Left cardiac atrium (tissue), 4 donors: ENCODE results near the gene AGBL4. TPM values are rescaled to one million over a fixed set of nuclear protein-coding genes. Genes with fewer than 3 reads are reported as not detected.

ENCODE experiments used
- ATAC-seq, 2 donors: fragments of 200-7000 bp; cut with Tn5 transposase; one replicate each; pipeline ENCODE4 v1.9.1; 2020; ENCODE audit warnings: mild to moderate bottlenecking in 2 of 2, moderate library complexity in 2 of 2
- DNase-seq: peaks from one replicate; pipeline ENCODE4 v3.0.0-alpha.2; 2020
- intact Hi-C, 2 donors: fragments of 100-400 bp; cut with DNase I; formaldehyde crosslinking; loops; one replicate each; pipeline versions ENCODE4 v1.14.1 to v1.15.1; 2022 to 2023
- total RNA-seq, 2 donors: library from RNA; stranded (reverse); fragmentation: NEBNext Ultra II Directional; extraction: Animal tissue kit (Norgen Biotek cat#: 25700); gene quantifications; one replicate each; pipeline ENCODE4 v1.2.1, GENCODE V29; 2021
- donor health status: DM: no; HTN: yes; CAD: no.
- donor health status: DM: no; HTN: yes; CAD: no; lungs with severe emphysema.
- donor health status: DM: yes; HTN: yes; CAD: no.
- donor health status: Dilated cardiomyopathy.

The AGBL4 gene
- total RNA-seq, 2 donors from 2014 or later, result 2.5 to 3.1 TPM

DNA sequence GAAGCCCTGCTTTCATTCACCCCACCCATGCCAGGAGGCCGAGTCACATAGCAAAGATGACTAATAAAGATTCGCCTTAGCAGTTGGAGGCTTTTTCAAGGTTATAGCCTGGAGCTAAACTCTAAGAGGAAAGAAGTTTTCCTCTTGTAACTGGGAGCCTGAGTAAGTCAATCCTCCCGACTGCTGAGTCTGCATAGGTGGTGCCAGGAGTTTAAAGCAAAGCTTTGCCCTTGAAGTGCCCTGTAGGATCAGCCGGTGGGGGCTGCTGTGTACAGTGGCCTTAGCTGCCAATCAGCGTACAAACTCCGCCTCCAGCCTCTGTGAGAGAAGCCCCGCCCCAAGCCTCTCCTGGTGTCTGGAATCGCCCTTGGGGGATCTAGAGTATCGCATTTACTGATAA is 1404.2 kb downstream of the AGBL4 start:
- intact Hi-C loops, result no loop called here
- ATAC-seq (peak; percentile 52 to 61), DNase-seq (no peak)

- intact Hi-C loops, result no loop called here
- no peak for DNase-seq
- peak in 1 of 2 donors; percentile 67 for ATAC-seq
Measured at GRCh38 chr1:48617252-48617651, 1406.5 kb downstream of the AGBL4 start.

- intact Hi-C loops, result no loop called here
- DNase-seq, result no peak
- ATAC-seq, result no peak
Measured at GRCh38 chr1:48616710-48617109, 1407.0 kb downstream of the AGBL4 start.

- DNase-seq, result no peak
- intact Hi-C loops, result no loop called here
- ATAC-seq, result no peak
Measured at GRCh38 chr1:48611841-48612240, 1411.9 kb downstream of the AGBL4 start.

- ATAC-seq (peak; percentile 90 to 92), DNase-seq (peak; percentile 64)
- intact Hi-C loops, result no loop called here
Measured at GRCh38 chr1:48610628-48611542, 1412.9 kb downstream of the AGBL4 start.

DNA sequence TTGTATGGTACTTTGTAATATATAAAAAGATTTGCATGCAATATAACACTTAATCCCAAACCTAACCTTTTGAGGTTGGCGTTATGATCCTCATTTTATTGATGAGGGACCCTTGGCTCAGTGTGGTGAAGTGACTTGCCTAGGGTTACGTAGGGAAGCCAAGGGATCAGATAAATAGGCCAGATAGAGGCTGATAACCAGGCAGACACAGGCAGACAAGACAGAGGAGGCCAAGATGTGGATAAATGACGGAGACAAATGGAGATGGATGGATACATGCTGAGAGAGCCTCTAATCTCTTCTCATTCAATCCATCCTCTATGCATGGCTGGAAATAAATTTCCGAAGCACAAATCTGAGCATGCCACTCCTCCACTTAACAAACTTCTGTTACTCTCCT is 1414.9 kb downstream of the AGBL4 start:
- DNase-seq, result no peak
- intact Hi-C loops, result no loop called here
- no peak for ATAC-seq

GRCh38 chr1:48603222-48603621 is 1420.5 kb downstream of the AGBL4 start:
- ATAC-seq (no peak), DNase-seq (no peak)
- intact Hi-C loops, result no loop called here

DNA sequence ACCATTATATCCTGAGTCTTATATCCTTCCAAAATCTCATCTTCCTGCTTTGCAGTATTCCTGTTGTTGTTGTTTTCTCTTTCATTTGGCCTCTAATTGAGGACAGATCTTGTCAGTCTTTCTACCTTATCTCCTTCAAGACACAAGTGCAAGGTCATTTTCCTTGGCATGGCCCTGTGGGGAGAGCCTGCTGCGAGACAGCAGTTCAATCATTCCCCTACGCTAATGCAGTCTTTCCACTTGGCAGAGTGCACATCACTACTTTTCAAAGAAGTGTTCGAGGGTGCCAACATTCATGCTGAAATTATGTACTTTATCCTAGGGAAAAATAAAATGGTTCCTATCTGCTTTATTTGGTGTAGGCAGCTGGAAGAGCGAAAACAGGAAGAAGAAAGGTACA is 1421.4 kb downstream of the AGBL4 start:
- ATAC-seq, result no peak
- no peak for DNase-seq
- intact Hi-C loops, result no loop called here

GRCh38 chr1:48600182-48600581 is 1423.6 kb downstream of the AGBL4 start:
- intact Hi-C loops, result no loop called here
- no peak for ATAC-seq
- no peak for DNase-seq

DNA sequence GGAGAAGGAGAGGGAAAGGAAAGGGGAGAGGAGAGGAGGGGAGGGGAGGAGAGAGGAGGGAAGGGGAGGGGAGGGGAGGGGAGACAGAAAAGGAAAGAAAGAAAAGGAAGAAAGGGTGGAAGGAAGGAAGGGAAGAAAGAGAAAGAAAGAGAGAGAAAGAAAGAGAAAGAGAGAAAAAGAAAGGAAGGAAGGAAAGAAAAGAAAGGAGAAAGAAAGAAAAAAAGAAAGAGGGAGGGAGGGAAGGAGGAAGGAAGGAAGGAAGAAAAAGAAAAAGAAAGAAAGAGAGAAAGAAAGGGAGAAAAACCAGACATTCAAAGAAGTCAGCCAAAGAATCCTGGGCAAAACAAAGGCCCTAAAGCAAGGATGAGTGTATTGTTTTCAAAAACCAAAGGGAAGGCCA is 1426.1 kb downstream of the AGBL4 start:
- DNase-seq, result no peak
- no peak for ATAC-seq
- intact Hi-C loops, result no loop called here

DNA sequence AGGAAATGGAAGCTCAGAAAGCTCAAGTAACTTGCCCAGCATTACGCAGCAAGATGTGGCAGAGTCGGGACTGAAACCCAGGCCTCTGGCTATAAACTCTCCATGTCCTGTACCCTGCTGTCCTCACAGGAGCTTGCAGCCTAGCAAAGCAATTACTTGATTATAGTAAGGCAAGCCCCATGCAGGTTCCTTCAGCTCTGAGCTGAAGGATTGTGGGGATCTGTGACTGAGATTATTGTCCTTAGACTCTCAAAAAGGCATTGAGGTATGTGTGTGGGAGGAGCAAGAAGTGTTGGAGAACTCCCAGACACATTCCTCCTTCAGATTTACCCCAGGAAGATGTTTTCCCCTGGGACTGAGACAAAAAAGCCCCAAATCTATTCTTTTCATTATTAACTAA is 1427.7 kb downstream of the AGBL4 start:
- intact Hi-C loops, result no loop called here
- ATAC-seq (no peak), DNase-seq (no peak)

DNA sequence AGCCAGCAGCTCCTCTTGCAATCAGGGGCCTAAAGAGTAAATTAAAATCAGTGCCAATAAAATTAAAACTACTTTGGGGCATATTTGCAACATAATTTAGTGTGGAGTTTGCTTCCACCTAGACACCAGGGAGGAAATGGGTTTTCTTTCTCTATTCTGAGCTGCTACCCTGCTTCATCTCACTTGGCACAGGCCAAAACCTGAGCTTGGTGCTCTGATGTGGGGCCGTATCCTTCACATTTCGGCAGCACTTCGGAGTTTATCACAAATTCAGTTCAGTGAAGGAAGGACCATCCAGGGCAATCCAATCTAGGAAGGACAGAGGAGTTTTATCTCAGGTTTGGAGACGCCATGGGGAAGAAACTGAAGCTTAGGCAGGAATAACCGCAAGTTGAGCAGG is 1428.1 kb downstream of the AGBL4 start:
- intact Hi-C loops, result no loop called here
- ATAC-seq (no peak), DNase-seq (no peak)

GRCh38 chr1:48592330-48592729 is 1431.4 kb downstream of the AGBL4 start:
- intact Hi-C loops, result no loop called here
- no peak for DNase-seq
- ATAC-seq, result no peak

- DNase-seq (no peak), ATAC-seq (no peak)
- intact Hi-C loops, result no loop called here
Measured at GRCh38 chr1:48591181-48591580, 1432.6 kb downstream of the AGBL4 start.

GRCh38 chr1:48588061-48588460 is 1435.7 kb downstream of the AGBL4 start:
- no peak for ATAC-seq
- DNase-seq, result no peak
- intact Hi-C loops, result no loop called here

- ATAC-seq (no peak), DNase-seq (no peak)
- intact Hi-C loops, result no loop called here
Measured at GRCh38 chr1:48582408-48582807, 1441.3 kb downstream of the AGBL4 start.

GRCh38 chr1:48581270-48581669 is 1442.5 kb downstream of the AGBL4 start:
- intact Hi-C loops, result no loop called here
- ATAC-seq, result no peak
- no peak for DNase-seq

DNA sequence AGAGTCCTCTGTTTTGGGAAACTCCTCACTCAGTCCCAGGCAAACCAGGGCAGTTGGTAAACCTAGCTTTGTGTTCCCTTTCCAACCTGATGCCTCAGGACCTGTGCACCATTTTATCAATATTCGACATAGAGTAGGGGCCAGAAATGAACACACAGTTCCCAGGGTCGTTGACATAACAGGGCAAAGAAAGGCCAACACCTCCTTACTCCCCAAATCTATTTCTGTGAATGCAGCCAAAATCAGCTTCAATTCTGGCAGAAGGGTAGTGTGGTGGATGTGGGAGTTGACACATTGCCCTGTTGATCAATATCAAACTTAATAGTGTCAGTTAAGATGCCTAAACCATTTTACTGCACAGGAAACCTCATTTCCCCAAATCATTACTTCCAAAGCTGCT is 1447.2 kb downstream of the AGBL4 start:
- DNase-seq (no peak), ATAC-seq (no peak)
- intact Hi-C loops, result loop anchor here (10.0 kb wide), 2 partner anchors 118 to 1768 kb away; no protein-coding TSS in a partner anchor

DNA sequence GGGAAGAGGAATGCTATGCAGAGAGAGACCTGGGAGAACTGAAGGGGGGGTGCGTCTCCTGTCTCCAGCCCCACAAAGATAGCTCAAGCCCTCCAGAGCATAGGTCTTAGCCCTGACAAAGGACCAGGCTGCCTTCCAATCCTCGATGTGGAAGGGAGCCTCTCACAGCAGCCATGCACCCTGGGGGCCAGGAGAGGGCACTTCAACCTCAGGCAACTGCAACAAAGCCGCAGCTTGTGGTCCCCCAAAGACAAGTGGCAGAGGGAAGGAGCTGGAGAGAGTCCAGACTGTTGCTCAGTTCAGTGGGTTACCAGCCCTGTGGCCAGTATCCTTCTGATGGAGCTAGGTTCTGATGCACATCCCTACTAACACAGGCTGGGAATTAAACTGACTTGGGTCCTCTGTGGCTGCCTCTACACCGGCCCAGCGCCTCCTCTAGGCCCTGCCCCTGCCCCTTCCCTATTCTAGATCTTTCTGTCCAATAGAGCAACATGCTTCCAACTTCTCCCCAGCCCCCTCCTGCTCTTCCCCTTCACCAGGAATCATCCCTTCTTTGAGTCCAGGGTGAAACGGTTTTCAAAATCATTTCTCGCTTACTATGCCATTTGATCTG is 1451.0 kb downstream of the AGBL4 start:
- DNase-seq, result peak; percentile 61
- intact Hi-C loops, result loop anchor here (5.0 to 10.0 kb wide), 4 partner anchors 122 to 1772 kb away; no protein-coding TSS in a partner anchor
- peak; percentile 77 for ATAC-seq

DNA sequence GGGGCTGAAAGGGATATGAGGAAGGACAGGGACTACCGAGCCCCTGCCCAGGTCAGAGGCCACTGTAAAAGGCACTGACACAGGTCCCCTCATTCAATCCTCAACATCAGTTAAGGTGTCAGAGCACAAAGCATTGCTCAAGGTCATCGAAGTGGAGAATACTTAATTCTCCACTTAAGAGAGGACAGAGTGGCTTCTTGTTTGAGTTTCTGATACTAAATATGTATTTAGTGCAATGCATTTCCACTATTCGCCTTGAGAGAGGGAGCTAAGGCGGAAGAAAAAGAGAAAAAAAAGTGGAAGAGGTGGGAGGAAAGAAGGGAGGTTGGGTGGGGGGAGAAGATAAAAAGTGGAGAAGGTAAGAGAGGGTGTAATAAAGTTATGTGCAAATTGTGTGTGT is 1451.6 kb downstream of the AGBL4 start:
- DNase-seq (no peak), ATAC-seq (no peak)
- intact Hi-C loops, result loop anchor here (5.0 to 10.0 kb wide), 4 partner anchors 123 to 1773 kb away; no protein-coding TSS in a partner anchor
